HCT116 (cell line): ENCODE data around the gene GPR32. TPM values are rescaled to one million over a fixed set of nuclear protein-coding genes. Genes with fewer than 3 reads are reported as not detected.

ENCODE experiments used
- ATAC-seq: fragments of 200-7000 bp; cut with Tn5 transposase; 2 replicates; pipeline ENCODE4 v1.9.1; 2020; ENCODE audit warnings: mild to moderate bottlenecking, moderate library complexity
- BruUV-seq: library from RNA; stranded (reverse); fragments of 400-500 nt; replicated peaks from 2 replicates; lab custom pipeline; 2021; lab: Mats Ljungman, UMichigan
- CTCF ChIA-PET: fragments of 300-600 bp; sonication (Branson Sonifier 250); formaldehyde crosslinking; loops from one replicate; lab custom pipeline; 2021; ENCODE audit warnings: antibody characterized with exemption; lab: Charles Lee
- POLR2A ChIA-PET: fragments of 300-600, 350-600 bp; sonication (Branson Sonifier 250); formaldehyde crosslinking; loops from one replicate; lab custom pipeline; 2021; ENCODE audit warnings: antibody characterized with exemption; lab: Charles Lee
- RAD21 ChIA-PET, 2 experiments: fragments of 300-600 bp; sonication (Branson Sonifier 250); formaldehyde crosslinking; loops; one replicate each; lab custom pipeline; 2023; ENCODE audit warnings: low total read pairs in 2 of 2; ENCODE audit not compliant: uncharacterized antibody in 2 of 2, unreplicated experiment in 2 of 2, low non-redundant PET in 1 of 2; lab: Charles Lee
- DNase-seq: peaks from one replicate; pipeline ENCODE4 v3.0.0-alpha.2; 2010; ENCODE audit warnings: low read depth, low spot score
- H2AFZ ChIP-seq: fragments of 200-600 bp; shearing (Covaris generic), sonication (generic); 2 replicates; pipeline ENCODE4 v1.6.1; 2017; ENCODE audit warnings: low read depth, mixed run types, mixed read lengths, antibody characterized with exemption, low read length; ENCODE audit not compliant: poor library complexity, severe bottlenecking
- H3K27ac ChIP-seq: 2 replicates; pipeline ENCODE4 v1.5.1; 2012; ENCODE audit warnings: low read depth, low read length
- H3K27me3 ChIP-seq: fragments of 200-600 bp; sonication (generic); 2 replicates; pipeline ENCODE4 v1.6.1; 2016; ENCODE audit warnings: mixed run types, low read length, mixed read lengths; ENCODE audit not compliant: insufficient read depth
- H3K36me3 ChIP-seq, 2 experiments: fragments of 200-500 bp in 1 of 2; fragments of 200-600 bp in 1 of 2; sonication (Bioruptor generic) in 1 of 2; sonication (generic) in 1 of 2; 2 replicates each; pipeline versions ENCODE4 v1.5.1 to v1.6.1; 2014 to 2016; ENCODE audit warnings: low read length in 2 of 2, inconsistent platforms in 1 of 2, mixed read lengths in 1 of 2, mixed run types in 1 of 2; ENCODE audit not compliant: insufficient read depth in 2 of 2, control insufficient read depth in 1 of 2
- H3K4me1 ChIP-seq, 2 experiments: fragments of 200-600 bp in 1 of 2; sonication (generic) in 1 of 2; 2 replicates each; pipeline versions ENCODE4 v1.5.1 to v1.6.1; 2012 to 2017; ENCODE audit warnings: low read length in 2 of 2, inconsistent platforms in 1 of 2, mild to moderate bottlenecking in 1 of 2, mixed read lengths in 1 of 2, mixed run types in 1 of 2, moderate library complexity in 1 of 2; ENCODE audit not compliant: insufficient read depth in 2 of 2, control insufficient read depth in 1 of 2
- H3K4me2 ChIP-seq: fragments of 200-600 bp; sonication (generic); 2 replicates; pipeline ENCODE4 v1.6.1; 2017; ENCODE audit warnings: mixed run types, low read length, mixed read lengths
- H3K4me3 ChIP-seq, 2 experiments: fragments of 200-600 bp in 1 of 2; sonication (generic) in 1 of 2; replicated peaks in 1 of 2; 2 replicates each; pipeline ENCODE4 v1.5.1; 2011 to 2016; ENCODE audit warnings: low read length in 2 of 2, control low read depth in 1 of 2, low read depth in 1 of 2, mild to moderate bottlenecking in 1 of 2, mixed read lengths in 1 of 2, mixed run types in 1 of 2
- H3K79me2 ChIP-seq: fragments of 200-600 bp; sonication (generic); 2 replicates; pipeline ENCODE4 v1.6.1; 2017; ENCODE audit warnings: mild to moderate bottlenecking, mixed run types, low read length, moderate library complexity, mixed read lengths; ENCODE audit not compliant: insufficient read depth
- H3K9ac ChIP-seq: fragments of 200-600 bp; sonication (generic); 2 replicates; pipeline ENCODE4 v1.6.1; 2016; ENCODE audit warnings: low read length, mixed read lengths
- H3K9me2 ChIP-seq: fragments of 200-600 bp; sonication (generic), shearing (Covaris generic); 2 replicates; pipeline ENCODE4 v1.6.1; 2017; ENCODE audit warnings: mixed run types, mild to moderate bottlenecking, moderate library complexity; ENCODE audit not compliant: insufficient read depth
- H3K9me3 ChIP-seq, 2 experiments: fragments of 200-500 bp in 1 of 2; fragments of 200-600 bp in 1 of 2; sonication (Bioruptor generic) in 1 of 2; sonication (generic) in 1 of 2; 2 replicates each; pipeline ENCODE4 v1.6.1; 2014 to 2017; ENCODE audit warnings: low read length in 2 of 2, mixed read lengths in 2 of 2, inconsistent platforms in 1 of 2, low read depth in 1 of 2, mild to moderate bottlenecking in 1 of 2, mixed run types in 1 of 2, moderate library complexity in 1 of 2; ENCODE audit not compliant: control insufficient read depth in 1 of 2, insufficient read depth in 1 of 2
- H4K20me1 ChIP-seq: fragments of 200-600 bp; sonication (generic), shearing (Covaris generic); 2 replicates; pipeline ENCODE4 v1.6.1; 2017; ENCODE audit warnings: mixed run types, mild to moderate bottlenecking, moderate library complexity; ENCODE audit not compliant: insufficient read depth
- CBX3 ChIP-seq: IDR thresholded peaks from 2 replicates; pipeline ENCODE4 v1.6.1; 2012; ENCODE audit warnings: low read depth
- CEBPB ChIP-seq: IDR thresholded peaks from 2 replicates; pipeline ENCODE4 v1.6.1; 2012; ENCODE audit warnings: low read depth
- CTCF ChIP-seq, 3 experiments: fragments of 200-600 bp in 1 of 3; sonication (generic) in 1 of 3; IDR thresholded peaks in 2 of 3; conservative IDR thresholded peaks in 1 of 3; 2 replicates each; pipeline ENCODE4 v1.5.1; 2012 to 2017; ENCODE audit warnings: low read depth in 2 of 3, low read length in 2 of 3, antibody characterized with exemption in 1 of 3, borderline replicate concordance in 1 of 3, control low read depth in 1 of 3, mild to moderate bottlenecking in 1 of 3, mixed read lengths in 1 of 3, mixed run types in 1 of 3, moderate library complexity in 1 of 3; ENCODE audit not compliant: insufficient read depth in 1 of 3
- EGR1 ChIP-seq: IDR thresholded peaks from 2 replicates; pipeline ENCODE4 v1.6.1; 2012; ENCODE audit warnings: low read depth
- EZH2phosphoT487 ChIP-seq: fragments of 200-600 bp; IDR thresholded peaks from 2 replicates; pipeline ENCODE4 v1.6.1; 2018; ENCODE audit warnings: antibody characterized with exemption, borderline replicate concordance
- MAX ChIP-seq: IDR thresholded peaks from 2 replicates; pipeline ENCODE4 v1.6.1; 2012
- TCF7L2 ChIP-seq: IDR thresholded peaks from 2 replicates; pipeline ENCODE4 v1.7.0; 2011; ENCODE audit warnings: borderline replicate concordance, inconsistent platforms; ENCODE audit not compliant: insufficient read depth, insufficient read length; ENCODE audit errors: extremely low read depth
- ZBTB33 ChIP-seq: IDR thresholded peaks from 2 replicates; pipeline ENCODE4 v1.6.1; 2011; ENCODE audit warnings: mild to moderate bottlenecking, low read length, moderate library complexity; ENCODE audit not compliant: insufficient replicate concordance; ENCODE audit errors: extremely low read depth
- intact Hi-C: fragments of 100-400 bp; cut with micrococcal nuclease; formaldehyde crosslinking; loops from 2 replicates; pipeline ENCODE4 v1.10.0; 2022
- total RNA-seq: library from RNA; stranded (reverse); gene quantifications from one replicate; pipeline ENCODE4 v1.2.1, GENCODE V29; 2021; ENCODE audit not compliant: unreplicated experiment

GPR32 gene
- total RNA-seq, 1 experiment from 2014 or later: not detected

GRCh38 chr19:50777261-50777660, 7.0 kb downstream of the GPR32 start:
- H3K4me2 ChIP-seq: peak overlapping the region; percentile 71
- ChIA-PET RAD21 (interaction anchor here in 1 of 2 experiments (0.6 kb wide), 1 partner anchor 10 kb away, joined by 3 read pairs; no protein-coding TSS in a partner anchor), CTCF (interaction anchor here (0.8 to 2.8 kb wide), 4 partner anchors 52 to 239 kb away, joined by 3 to 13 read pairs (median 3); no protein-coding TSS in a partner anchor), POLR2A (interaction anchor here (0.8 to 1.1 kb wide), 2 partner anchors 28 to 53 kb away, joined by 4 to 5 read pairs; no protein-coding TSS in a partner anchor)
- H3K9me3 ChIP-seq: no peaks in the 10 kb centered on the region
- H2AFZ ChIP-seq: peak overlapping the region; percentile 74
- DNase-seq (no peak), ATAC-seq (no peak)
- H3K9me2 ChIP-seq: no peaks in the 10 kb centered on the region
- H3K36me3 ChIP-seq: no peaks in the 10 kb centered on the region
- no peak for TF ChIP-seq EZH2phosphoT487
- no peak for TF ChIP-seq CEBPB
- no peak for TF ChIP-seq MAX
- TF ChIP-seq TCF7L2: no peak
- H3K27me3 ChIP-seq: peaks cover 14% of the 10 kb centered on the region; the same call in 1 of the 2 replicates
- no peaks in the 10 kb centered on the region for H4K20me1 ChIP-seq
- no peak overlapping the region for H3K4me3 ChIP-seq
- intact Hi-C loops: no loop called here
- H3K27ac ChIP-seq: no peak overlapping the region
- no peaks in the 10 kb centered on the region for H3K79me2 ChIP-seq
- peaks cover 6 to 20% of the 10 kb centered on the region in 2 experiments; a peak in 3 of 4 replicates for H3K4me1 ChIP-seq
- H3K9ac ChIP-seq: no peak overlapping the region
- no TSS peak for BruUV-seq

- intact Hi-C loops: no loop called here
- Histone ChIP-seq H3K9ac (no peak overlapping the region), H4K20me1 (no peaks in the 10 kb centered on the region), H3K79me2 (no peaks in the 10 kb centered on the region), H3K4me2 (peak overlapping the region; percentile 71), H3K4me3 (peak overlapping the region; percentile 24 to 43), H2AFZ (peak overlapping the region; percentile 74), H3K36me3 (no peaks in the 10 kb centered on the region), H3K27ac (no peak overlapping the region), H3K9me2 (no peaks in the 10 kb centered on the region), H3K9me3 (no peaks in the 10 kb centered on the region), H3K4me1 (peaks cover 6 to 17% of the 10 kb centered on the region in 2 experiments; a peak in 3 of 4 replicates), H3K27me3 (peaks cover 14% of the 10 kb centered on the region; the same call in 1 of the 2 replicates)
- no peak for DNase-seq
- TF ChIP-seq CBX3 (no peak), TCF7L2 (peak; percentile 51), EGR1 (no peak), CEBPB (no peak), CTCF (IDR thresholded peaks at IDR 0.05 in 2 of 3, conservative IDR thresholded peaks at IDR 0.05 in 1 of 3; ENCODE audit: borderline replicate concordance in 1 of 3, insufficient read depth in 1 of 3, low read depth in 2 of 3, low read length in 2 of 3) (no peak), ZBTB33 (no peak)
- RAD21 ChIA-PET: no interaction called here
- peak; percentile 67 for ATAC-seq
- POLR2A ChIA-PET: no interaction called here
- no TSS peak for BruUV-seq
- CTCF ChIA-PET: interaction anchor here (2.8 kb wide), 1 partner anchor 73 kb away, joined by 13 read pairs; no protein-coding TSS in a partner anchor
Measured at GRCh38 chr19:50777830-50778303, 7.6 kb downstream of the GPR32 start.
